ENCODE results near the gene ZNF423.

Gene ZNF423

DNA sequence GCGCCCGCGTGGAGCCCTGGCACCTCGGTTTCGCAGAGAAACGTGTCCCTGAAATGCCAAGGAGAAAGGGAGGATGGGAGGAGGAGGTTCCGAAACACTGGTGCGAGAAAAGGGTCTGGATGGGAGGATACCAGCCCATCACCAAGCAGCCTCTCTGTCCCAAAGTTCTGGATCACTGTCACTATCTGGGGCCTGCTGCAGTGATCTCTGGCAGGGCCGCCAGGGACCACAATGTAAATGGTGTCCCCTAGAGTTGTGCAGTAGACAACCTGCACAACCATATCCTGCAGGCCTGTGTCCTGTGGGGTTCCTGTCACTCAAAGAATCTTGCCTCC is 253.0 kb downstream of the ZNF423 start:
- TF ChIP-seq, protein P1, sequence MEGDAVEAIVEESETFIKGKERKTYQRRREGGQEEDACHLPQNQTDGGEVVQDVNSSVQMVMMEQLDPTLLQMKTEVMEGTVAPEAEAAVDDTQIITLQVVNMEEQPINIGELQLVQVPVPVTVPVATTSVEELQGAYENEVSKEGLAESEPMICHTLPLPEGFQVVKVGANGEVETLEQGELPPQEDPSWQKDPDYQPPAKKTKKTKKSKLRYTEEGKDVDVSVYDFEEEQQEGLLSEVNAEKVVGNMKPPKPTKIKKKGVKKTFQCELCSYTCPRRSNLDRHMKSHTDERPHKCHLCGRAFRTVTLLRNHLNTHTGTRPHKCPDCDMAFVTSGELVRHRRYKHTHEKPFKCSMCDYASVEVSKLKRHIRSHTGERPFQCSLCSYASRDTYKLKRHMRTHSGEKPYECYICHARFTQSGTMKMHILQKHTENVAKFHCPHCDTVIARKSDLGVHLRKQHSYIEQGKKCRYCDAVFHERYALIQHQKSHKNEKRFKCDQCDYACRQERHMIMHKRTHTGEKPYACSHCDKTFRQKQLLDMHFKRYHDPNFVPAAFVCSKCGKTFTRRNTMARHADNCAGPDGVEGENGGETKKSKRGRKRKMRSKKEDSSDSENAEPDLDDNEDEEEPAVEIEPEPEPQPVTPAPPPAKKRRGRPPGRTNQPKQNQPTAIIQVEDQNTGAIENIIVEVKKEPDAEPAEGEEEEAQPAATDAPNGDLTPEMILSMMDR (IDR thresholded peaks at IDR 0.05; ENCODE audit: insufficient read depth, low read depth, low read length, missing control alignments) = no peak
- H3K4me3 ChIP-seq (ENCODE audit: low read length) = no peak overlapping the region
- DNase-seq (ENCODE audit: low read depth) = no peak

DNA sequence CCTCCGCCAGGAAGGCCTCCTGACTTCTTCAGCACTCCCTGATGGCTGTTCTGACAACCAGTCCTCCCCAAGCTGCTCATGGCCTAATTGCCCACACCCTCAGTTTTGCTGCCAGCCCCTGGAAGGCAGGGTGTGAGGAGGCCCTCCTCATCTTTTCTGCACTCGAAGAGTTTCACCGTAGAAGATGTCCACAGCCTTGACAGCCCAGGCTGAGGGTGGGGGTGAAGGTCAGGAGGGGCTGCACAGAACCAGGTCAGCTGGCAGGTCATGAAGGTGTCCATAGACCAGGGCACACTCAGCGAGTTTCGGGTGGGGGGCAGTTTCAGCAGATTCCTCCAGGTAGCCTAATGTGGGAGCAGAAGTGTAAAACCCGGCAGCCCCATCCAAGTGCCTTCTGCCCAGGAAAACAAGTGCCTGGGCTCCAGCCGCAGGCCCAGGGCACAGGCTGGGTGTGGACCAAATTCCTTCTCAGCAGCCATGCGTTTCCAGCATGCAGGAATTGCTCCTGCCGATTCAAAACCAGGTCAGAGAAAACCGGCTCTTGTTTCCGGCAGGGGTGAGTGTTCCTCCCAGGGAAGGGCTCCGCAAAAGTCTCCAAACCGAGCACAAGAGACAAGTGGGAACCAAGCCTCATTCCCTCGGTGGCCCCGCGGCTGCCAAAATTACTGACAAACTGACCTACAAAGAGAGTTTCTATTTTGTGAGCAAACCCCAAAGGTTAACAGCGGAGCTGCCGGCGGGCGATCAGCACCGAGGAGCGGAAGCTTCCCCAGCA is 253.5 kb downstream of the ZNF423 start:
- TF ChIP-seq, protein P1 (IDR thresholded peaks at IDR 0.05; ENCODE audit: insufficient read depth, low read depth, low read length, missing control alignments) = no peak
- DNase-seq (ENCODE audit: low read depth) = no peak
- no peak overlapping the region for H3K4me3 ChIP-seq (ENCODE audit: low read length)

DNA sequence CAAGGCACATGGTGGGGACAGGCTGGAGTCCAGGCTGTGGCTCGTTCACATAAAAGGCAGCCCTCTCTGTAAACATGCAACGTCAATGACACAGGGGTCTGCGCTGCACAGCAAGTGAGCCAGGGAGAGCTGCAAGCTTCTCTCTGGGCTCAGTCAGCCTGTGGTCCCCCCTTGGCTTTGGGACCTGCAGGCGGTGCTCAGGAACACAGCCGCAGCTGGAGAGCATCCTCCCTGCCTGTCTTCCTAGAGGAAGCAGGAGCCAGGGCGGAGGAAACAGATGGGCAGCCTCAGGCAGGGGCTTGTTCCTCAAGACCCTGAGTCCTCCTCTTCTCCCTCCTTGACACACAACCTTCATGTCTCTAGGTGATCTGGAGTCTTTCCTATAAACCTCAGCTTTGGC is 254.3 kb downstream of the ZNF423 start:
- no peak overlapping the region for H3K4me3 ChIP-seq (ENCODE audit: low read length)
- no peak for DNase-seq (ENCODE audit: low read depth)
- TF ChIP-seq, protein P1 (IDR thresholded peaks at IDR 0.05; ENCODE audit: insufficient read depth, low read depth, low read length, missing control alignments) = no peak

DNA sequence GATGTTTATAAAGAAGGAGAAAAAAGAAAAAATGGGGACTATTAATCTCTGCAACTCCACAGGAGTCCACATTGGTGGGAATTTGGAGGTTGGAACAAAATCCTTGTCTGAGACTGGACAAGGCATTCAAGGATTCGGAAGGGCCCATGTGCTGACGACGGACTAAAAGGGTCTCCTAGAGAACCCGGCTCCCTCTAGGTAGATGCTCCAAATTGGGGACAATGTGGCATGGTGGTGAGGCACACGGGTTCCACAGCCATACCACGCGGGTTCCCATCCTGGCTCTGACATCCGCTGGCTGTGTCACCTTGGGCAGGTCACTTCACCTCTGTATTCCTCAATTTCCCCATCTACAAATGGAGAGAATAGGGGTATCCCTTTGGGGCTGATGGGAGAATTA is 254.9 kb downstream of the ZNF423 start:
- TF ChIP-seq, protein P1 (IDR thresholded peaks at IDR 0.05; ENCODE audit: insufficient read depth, low read depth, low read length, missing control alignments) = no peak
- no peak overlapping the region for H3K4me3 ChIP-seq (ENCODE audit: low read length)
- DNase-seq (ENCODE audit: low read depth) = no peak

DNA sequence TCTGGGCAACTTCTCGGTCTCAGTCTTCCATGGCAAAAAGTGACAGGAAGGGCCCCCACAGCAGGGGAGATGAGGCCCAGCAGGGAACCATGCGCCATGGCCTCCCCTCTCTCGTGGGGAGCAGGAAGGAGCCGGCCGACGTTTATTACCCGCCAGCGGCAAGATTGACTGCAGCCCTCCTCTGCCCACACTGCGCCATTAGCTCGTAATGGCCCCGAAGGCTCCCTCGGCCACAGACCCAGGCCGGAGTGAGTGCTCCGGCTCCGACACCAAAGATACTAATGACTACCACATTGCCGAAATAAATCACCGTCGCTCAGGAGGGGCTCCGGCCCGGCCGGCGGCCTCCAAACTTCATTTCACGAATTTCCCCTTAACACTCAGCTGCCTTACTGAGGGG is 255.4 kb downstream of the ZNF423 start:
- TF ChIP-seq, protein P1 (IDR thresholded peaks at IDR 0.05; ENCODE audit: insufficient read depth, low read depth, low read length, missing control alignments) = no peak
- H3K4me3 ChIP-seq (ENCODE audit: low read length) = no peak overlapping the region
- no peak for DNase-seq (ENCODE audit: low read depth)

DNA sequence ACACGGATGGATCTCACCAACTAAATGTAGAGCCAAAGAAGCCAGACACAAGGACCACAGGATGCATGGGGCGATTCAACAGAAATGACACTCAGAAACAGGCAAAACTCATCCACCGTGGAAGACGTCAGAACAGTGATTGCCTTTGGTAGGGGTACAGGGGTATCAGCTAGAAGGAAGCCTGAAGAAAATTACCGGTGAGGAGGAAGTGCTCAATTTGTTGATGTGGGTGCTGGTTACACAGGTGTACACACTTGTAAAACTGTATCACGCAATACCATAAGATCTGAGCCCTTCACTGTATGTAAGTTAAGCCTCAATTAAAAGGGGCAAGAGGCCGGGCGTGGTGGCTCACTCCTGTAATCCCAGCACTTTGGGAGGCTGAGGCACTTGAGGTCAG is 256.2 kb downstream of the ZNF423 start:
- no peak for DNase-seq (ENCODE audit: low read depth)
- TF ChIP-seq, protein P1 (IDR thresholded peaks at IDR 0.05; ENCODE audit: insufficient read depth, low read depth, low read length, missing control alignments) = no peak
- H3K4me3 ChIP-seq (ENCODE audit: low read length) = no peak overlapping the region

DNA sequence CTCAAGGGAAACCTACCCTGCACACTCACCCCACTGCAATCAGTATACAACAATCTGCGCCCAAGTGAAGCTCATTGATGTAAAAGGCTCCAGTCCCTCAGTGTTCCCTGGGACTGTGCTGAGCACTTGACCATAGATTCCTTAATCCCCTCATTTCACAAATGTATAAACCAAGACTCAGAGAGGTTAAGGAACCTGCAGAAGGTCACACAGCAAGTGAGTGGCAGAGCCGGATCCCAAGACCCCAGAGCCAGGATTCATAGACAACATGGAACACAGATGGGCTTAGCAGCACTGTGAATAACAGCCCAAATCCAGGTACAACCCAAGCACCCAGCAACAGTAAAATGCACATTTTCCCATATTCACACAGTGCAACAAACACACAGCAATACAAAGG is 256.6 kb downstream of the ZNF423 start:
- DNase-seq (ENCODE audit: low read depth) = no peak
- TF ChIP-seq, protein P1 (IDR thresholded peaks at IDR 0.05; ENCODE audit: insufficient read depth, low read depth, low read length, missing control alignments) = no peak
- no peak overlapping the region for H3K4me3 ChIP-seq (ENCODE audit: low read length)
